Hepatocyte (in vitro differentiated cells): ENCODE measurements around the gene GRK5. TPM values are rescaled to one million over a fixed set of nuclear protein-coding genes. Genes with fewer than 3 reads are reported as not detected.

Experiments used
- DNase-seq: peaks from one replicate; pipeline ENCODE4 v3.0.0-alpha.2; 2016; ENCODE audit warnings: low spot score
- H2AFZ ChIP-seq: fragments of 200-600 bp; sonication (generic); 2 replicates; pipeline ENCODE4 v1.6.0; 2016; ENCODE audit warnings: antibody characterized with exemption, mild to moderate bottlenecking
- H3K27ac ChIP-seq: fragments of 200-600 bp; sonication (generic); 2 replicates; pipeline ENCODE4 v1.5.1; 2016; ENCODE audit warnings: mild to moderate bottlenecking
- H3K27me3 ChIP-seq: fragments of 200-600 bp; sonication (generic); 2 replicates; pipeline ENCODE4 v1.6.1; 2016
- H3K36me3 ChIP-seq: fragments of 200-600 bp; sonication (generic); replicated peaks from 2 replicates; pipeline ENCODE4 v1.5.1; 2016; ENCODE audit warnings: low read depth; ENCODE audit not compliant: insufficient read depth
- H3K4me1 ChIP-seq: fragments of 200-600 bp; sonication (generic); 2 replicates; pipeline ENCODE4 v1.5.1; 2016; ENCODE audit warnings: mild to moderate bottlenecking, moderate library complexity; ENCODE audit not compliant: insufficient read depth
- H3K4me2 ChIP-seq: fragments of 200-600 bp; sonication (generic); 2 replicates; pipeline ENCODE4 v1.6.0; 2016
- H3K4me3 ChIP-seq: fragments of 200-600 bp; sonication (generic); 2 replicates; pipeline ENCODE4 v1.5.1; 2016; ENCODE audit warnings: mild to moderate bottlenecking
- H3K79me2 ChIP-seq: fragments of 200-600 bp; sonication (generic); 2 replicates; pipeline ENCODE4 v1.6.0; 2017; ENCODE audit warnings: mild to moderate bottlenecking
- H3K9me2 ChIP-seq: fragments of 200-600 bp; sonication (generic); replicated peaks from 2 replicates; pipeline ENCODE4 v1.6.0; 2017; ENCODE audit warnings: mild to moderate bottlenecking; ENCODE audit not compliant: insufficient read depth
- H3K9me3 ChIP-seq: fragments of 200-600 bp; sonication (generic); 2 replicates; pipeline ENCODE4 v1.5.1; 2016; ENCODE audit warnings: low read depth, mild to moderate bottlenecking
- H4K20me1 ChIP-seq: fragments of 200-600 bp; sonication (generic); 2 replicates; pipeline ENCODE4 v1.6.0; 2016; ENCODE audit warnings: mild to moderate bottlenecking; ENCODE audit not compliant: insufficient read depth, poor library complexity, severe bottlenecking
- EZH2 ChIP-seq: fragments of 200-600 bp; sonication (generic); IDR thresholded peaks from 2 replicates; pipeline ENCODE4 v1.6.1; 2016; ENCODE audit warnings: antibody characterized with exemption, mild to moderate bottlenecking, borderline replicate concordance
- EZH2phosphoT487 ChIP-seq: fragments of 200-600 bp; sonication (generic); IDR thresholded peaks from one replicate; pipeline ENCODE4 v1.6.1; 2018; ENCODE audit warnings: antibody characterized with exemption, mild to moderate bottlenecking, low read depth, moderate library complexity; ENCODE audit not compliant: unreplicated experiment, severe bottlenecking
- WGBS: methylation state at CpG from one replicate; pipeline ENCODE4 v1.1.6; 2016; ENCODE audit warnings: low lambda C conversion rate; ENCODE audit errors: missing lambda C conversion rate; 5-methylcytosine and 5-hydroxymethylcytosine counted together
- polyA plus RNA-seq: library from polyadenylated mRNA; unstranded; fragments of >200 nt; fragmentation: Nextera tagmentation; extraction: Ambion mirVana; gene quantifications from 2 replicates; pipeline ENCODE4 v1.2.1, GENCODE V29; 2016
- total RNA-seq: library from RNA; depleted of rRNA; stranded (reverse); fragments of >200 nt; gene quantifications from 2 replicates; pipeline ENCODE4 v1.2.3, GENCODE V29; 2014
- TF ChIP-seq, protein P1 (sequence below): fragments of 200-600 bp; sonication (generic); IDR thresholded peaks from 2 replicates; pipeline ENCODE4 v1.5.1; 2016; ENCODE audit warnings: antibody characterized with exemption, mild to moderate bottlenecking; ENCODE audit not compliant: poor library complexity

The GRK5 gene
- total and polyA plus RNA-seq, 2 experiments from 2014 or later = 7.6 to 19.9 TPM

DNA sequence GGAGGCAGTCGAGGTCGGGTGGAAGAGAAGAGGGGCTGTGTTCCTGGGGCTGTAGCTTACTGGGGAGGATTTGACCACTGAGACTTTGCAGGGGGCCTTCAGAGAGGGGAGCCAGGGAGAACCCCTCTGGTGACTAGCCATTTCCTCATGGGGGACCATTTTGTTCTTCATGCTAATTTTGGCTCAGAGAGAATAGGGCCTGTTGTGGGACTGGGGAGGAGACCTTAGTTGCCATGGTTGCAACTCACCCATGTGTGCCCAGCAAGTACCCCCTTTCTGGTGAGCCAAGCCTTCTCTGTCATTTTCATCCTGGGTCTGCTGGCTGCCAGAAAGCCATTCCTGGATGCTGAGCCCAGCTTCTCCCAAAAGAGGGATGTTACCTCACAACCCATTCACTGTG lies 120.9 kb downstream of the GRK5 start:
- H3K27me3 ChIP-seq = no peaks in the 10 kb centered on the region
- H4K20me1 ChIP-seq = no peaks in the 10 kb centered on the region
- no peaks in the 10 kb centered on the region for H3K9me2 ChIP-seq
- no peak overlapping the region for H3K4me2 ChIP-seq
- H2AFZ ChIP-seq = no peak overlapping the region
- WGBS = 85% methylated on average over 2 of the region's 2 CpGs
- H3K9me3 ChIP-seq = no peaks in the 10 kb centered on the region
- DNase-seq = no peak
- peaks cover 20% of the 10 kb centered on the region for H3K79me2 ChIP-seq
- no peak for TF ChIP-seq EZH2phosphoT487
- TF ChIP-seq EZH2 = no peak
- TF ChIP-seq, protein P1, sequence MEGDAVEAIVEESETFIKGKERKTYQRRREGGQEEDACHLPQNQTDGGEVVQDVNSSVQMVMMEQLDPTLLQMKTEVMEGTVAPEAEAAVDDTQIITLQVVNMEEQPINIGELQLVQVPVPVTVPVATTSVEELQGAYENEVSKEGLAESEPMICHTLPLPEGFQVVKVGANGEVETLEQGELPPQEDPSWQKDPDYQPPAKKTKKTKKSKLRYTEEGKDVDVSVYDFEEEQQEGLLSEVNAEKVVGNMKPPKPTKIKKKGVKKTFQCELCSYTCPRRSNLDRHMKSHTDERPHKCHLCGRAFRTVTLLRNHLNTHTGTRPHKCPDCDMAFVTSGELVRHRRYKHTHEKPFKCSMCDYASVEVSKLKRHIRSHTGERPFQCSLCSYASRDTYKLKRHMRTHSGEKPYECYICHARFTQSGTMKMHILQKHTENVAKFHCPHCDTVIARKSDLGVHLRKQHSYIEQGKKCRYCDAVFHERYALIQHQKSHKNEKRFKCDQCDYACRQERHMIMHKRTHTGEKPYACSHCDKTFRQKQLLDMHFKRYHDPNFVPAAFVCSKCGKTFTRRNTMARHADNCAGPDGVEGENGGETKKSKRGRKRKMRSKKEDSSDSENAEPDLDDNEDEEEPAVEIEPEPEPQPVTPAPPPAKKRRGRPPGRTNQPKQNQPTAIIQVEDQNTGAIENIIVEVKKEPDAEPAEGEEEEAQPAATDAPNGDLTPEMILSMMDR = no peak
- H3K36me3 ChIP-seq = no peaks in the 10 kb centered on the region
- no peak overlapping the region for H3K27ac ChIP-seq
- peaks cover 5% of the 10 kb centered on the region for H3K4me1 ChIP-seq
- H3K4me3 ChIP-seq = no peak overlapping the region

DNA sequence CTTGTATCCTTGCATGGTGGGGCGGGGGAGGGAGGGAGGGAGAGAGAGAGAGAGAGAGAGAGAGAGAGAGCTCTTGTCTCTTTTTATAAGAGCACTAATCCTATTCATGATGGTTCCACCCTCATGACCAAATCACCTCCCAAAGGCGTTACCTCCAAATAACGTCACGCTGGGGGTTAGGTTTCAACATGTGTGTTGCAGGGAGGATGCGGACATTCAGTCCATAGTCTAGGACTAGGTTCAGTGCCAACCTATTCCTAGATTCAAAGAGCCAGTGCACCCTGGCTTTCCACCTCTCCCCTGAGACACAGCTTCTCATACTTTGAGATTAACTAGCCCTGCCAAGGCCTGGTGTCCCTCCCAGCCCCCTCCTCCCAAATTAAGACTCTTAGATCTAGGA lies 123.0 kb downstream of the GRK5 start:
- Histone ChIP-seq H3K9me2 (no peaks in the 10 kb centered on the region), H3K27me3 (no peaks in the 10 kb centered on the region), H3K27ac (no peak overlapping the region), H4K20me1 (no peaks in the 10 kb centered on the region), H3K4me1 (peaks cover 16% of the 10 kb centered on the region), H3K4me2 (no peak overlapping the region), H3K79me2 (no peaks in the 10 kb centered on the region), H2AFZ (no peak overlapping the region), H3K9me3 (no peaks in the 10 kb centered on the region), H3K4me3 (no peak overlapping the region), H3K36me3 (no peaks in the 10 kb centered on the region)
- no peak for DNase-seq
- WGBS = 84% methylated on average over 5 of the region's 5 CpGs
- TF ChIP-seq EZH2phosphoT487 (no peak), EZH2 (no peak)
- TF ChIP-seq, protein P1 = no peak

DNA sequence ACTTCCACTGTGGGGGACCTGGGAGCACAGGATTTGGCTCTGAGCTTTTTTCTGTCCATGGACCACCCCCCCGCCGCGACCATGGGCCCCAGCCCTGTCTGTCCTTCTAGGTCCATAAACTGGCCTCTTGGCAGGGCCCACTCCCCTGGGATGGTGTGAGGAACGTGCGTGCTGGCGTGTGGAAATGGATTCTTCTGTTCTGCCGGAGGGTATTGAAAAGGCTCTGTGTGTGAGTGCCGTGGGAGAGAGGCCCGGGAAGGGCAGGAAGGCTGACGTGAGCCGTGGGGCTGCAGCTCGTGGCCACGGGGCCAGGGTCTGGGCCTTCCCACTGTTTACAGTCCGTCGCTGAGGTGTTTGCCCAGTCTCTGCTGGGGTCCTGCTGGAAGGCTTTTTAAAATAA lies 123.7 kb downstream of the GRK5 start:
- Histone ChIP-seq H3K4me2 (no peak overlapping the region), H3K4me3 (no peak overlapping the region), H3K9me2 (no peaks in the 10 kb centered on the region), H3K9me3 (no peaks in the 10 kb centered on the region), H3K27ac (peak overlapping the region; percentile 1), H3K27me3 (no peaks in the 10 kb centered on the region), H3K36me3 (no peaks in the 10 kb centered on the region), H4K20me1 (no peaks in the 10 kb centered on the region), H3K4me1 (peaks cover 20% of the 10 kb centered on the region), H2AFZ (no peak overlapping the region), H3K79me2 (no peaks in the 10 kb centered on the region)
- TF ChIP-seq, protein P1 = no peak
- TF ChIP-seq EZH2 (no peak), EZH2phosphoT487 (no peak)
- no peak for DNase-seq
- WGBS = 77% methylated on average over 15 of the region's 15 CpGs
